HCT116 (cell line): ENCODE results near the gene KASH5.

ENCODE experiments used
- CEBPB ChIP-seq: IDR thresholded peaks from 2 replicates; pipeline ENCODE4 v1.6.1; 2012; ENCODE audit warnings: low read depth
- CTCF ChIP-seq, 3 experiments: fragments of 200-600 bp in 1 of 3; sonication (generic) in 1 of 3; IDR thresholded peaks in 2 of 3; conservative IDR thresholded peaks in 1 of 3; 2 replicates each; pipeline ENCODE4 v1.5.1; 2012 to 2017; ENCODE audit warnings: low read depth in 2 of 3, low read length in 2 of 3, antibody characterized with exemption in 1 of 3, borderline replicate concordance in 1 of 3, control low read depth in 1 of 3, mild to moderate bottlenecking in 1 of 3, mixed read lengths in 1 of 3, mixed run types in 1 of 3, moderate library complexity in 1 of 3; ENCODE audit not compliant: insufficient read depth in 1 of 3
- YY1 ChIP-seq: IDR thresholded peaks from 2 replicates; pipeline ENCODE4 v1.6.1; 2011; ENCODE audit warnings: low read length, low read depth, moderate library complexity, mild to moderate bottlenecking; ENCODE audit not compliant: insufficient replicate concordance; ENCODE audit errors: extremely low read depth

DNA sequence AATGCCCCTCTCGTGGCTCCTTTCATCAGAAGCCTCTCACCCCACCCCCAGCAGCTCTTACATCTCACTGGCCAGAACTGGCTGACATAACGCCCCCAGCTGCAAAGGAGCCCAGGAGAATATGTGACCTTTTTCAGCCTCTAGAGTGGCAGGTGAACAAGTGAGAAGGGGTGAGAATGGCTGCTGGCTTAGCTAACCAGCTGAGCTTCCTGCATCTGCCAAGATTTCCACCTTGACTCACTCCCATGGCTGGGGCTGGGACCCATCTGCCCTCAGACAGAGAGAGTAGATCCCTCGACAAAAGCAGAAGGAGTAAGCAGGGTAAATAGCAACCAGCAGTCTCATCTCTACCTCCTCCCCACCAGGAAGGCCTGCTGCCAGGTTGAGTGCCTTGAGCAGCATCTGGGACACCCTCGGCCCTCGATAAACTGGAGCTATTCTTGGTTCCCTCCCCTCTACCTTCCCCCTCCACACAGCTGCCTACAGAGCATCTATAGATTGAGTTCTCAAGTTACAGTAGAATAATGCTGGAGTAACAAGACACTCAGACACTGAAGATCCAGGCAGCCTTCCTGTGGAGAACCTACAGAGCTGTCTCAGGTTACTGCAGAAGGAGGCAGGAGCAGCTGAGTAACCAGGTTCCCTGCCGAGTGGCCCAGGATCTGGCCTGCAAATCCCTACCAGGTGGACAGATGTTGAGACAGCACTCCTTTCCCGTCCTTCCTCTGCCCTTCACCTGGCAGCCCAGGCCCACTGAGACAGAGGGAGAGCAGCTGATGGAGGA, 15.5 kb downstream of the KASH5 start:
- TF ChIP-seq CEBPB (no peak), CTCF (IDR thresholded peaks at IDR 0.05 in 2 of 3, conservative IDR thresholded peaks at IDR 0.05 in 1 of 3; ENCODE audit: borderline replicate concordance in 1 of 3, insufficient read depth in 1 of 3, low read depth in 2 of 3, low read length in 2 of 3) (no peak), YY1 (no peak)
